OCI-LY3 (cell line): ENCODE data around the gene PCSK4.

Experiments used
- CTCF ChIP-seq: fragments of 200-600, 300-600 bp; sonication (generic); IDR thresholded peaks from 2 replicates; pipeline ENCODE4 v1.5.1; 2014; ENCODE audit warnings: antibody characterized with exemption, low read length, low read depth
- EZH2phosphoT487 ChIP-seq: fragments of 200-600 bp; shearing (Covaris generic); IDR thresholded peaks from 2 replicates; pipeline ENCODE4 v1.6.1; 2018; ENCODE audit warnings: antibody characterized with exemption, mixed run types, low read depth

GRCh38 chr19:1503925-1504773, 14.0 kb upstream of the PCSK4 start:
- TF ChIP-seq CTCF (no peak), EZH2phosphoT487 (no peak)
